ENCODE results near the gene ABCC4. TPM values are rescaled to one million over a fixed set of nuclear protein-coding genes. Genes with fewer than 3 reads are reported as not detected.
"Not testable (repeated sequence)": the region's sequence is repeated elsewhere in the genome, so short reads cannot be mapped to it uniquely, and the experiment has no call there.

ABCC4 gene
- total RNA-seq, 1 experiment from 2014 or later = 12.5 TPM

DNA sequence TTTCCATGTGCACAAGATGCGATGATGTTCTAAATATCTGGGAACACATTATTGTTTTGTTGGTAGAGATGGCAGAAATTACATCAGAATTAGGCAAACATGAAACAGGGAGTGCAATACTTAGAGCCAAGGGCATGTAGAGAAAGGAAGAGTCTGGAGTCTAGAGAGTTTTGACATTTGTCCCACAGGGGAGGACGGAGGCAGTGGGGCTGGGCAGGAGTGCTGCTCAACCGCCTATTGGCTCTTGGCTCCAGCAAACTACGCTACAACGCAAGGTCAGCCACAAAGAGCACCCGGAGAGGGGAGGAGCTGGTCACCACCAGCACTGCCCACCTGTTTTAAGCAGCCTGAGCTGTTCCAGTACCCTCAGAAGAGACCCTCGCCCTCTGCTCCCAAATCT is 108.3 kb downstream of the ABCC4 start:
- CTCF ChIA-PET = interaction anchor here (1.7 to 1.8 kb wide), 2 partner anchors 105 to 187 kb away, joined by 4 to 7 read pairs; no protein-coding TSS in a partner anchor
- no peaks in the 10 kb centered on the region for H3K27me3 Mint-ChIP-seq (ENCODE audit: unreplicated experiment)
- no peak overlapping the region for H3K27ac Mint-ChIP-seq (ENCODE audit: unreplicated experiment)
- H3K4me1 Mint-ChIP-seq (ENCODE audit: low read depth, unreplicated experiment) = no peaks in the 10 kb centered on the region
- DNase-seq = no peak
- H3K36me3 Mint-ChIP-seq (ENCODE audit: insufficient read depth, unreplicated experiment) = no peaks in the 10 kb centered on the region
- intact Hi-C loops (cut with micrococcal nuclease; ENCODE audit: unreplicated experiment) = loop anchor here (10.0 kb wide), 1 partner anchor 82 kb away; no protein-coding TSS in a partner anchor
- no TSS peak for BruUV-seq (replicated peaks)
- no peak overlapping the region for H3K4me3 Mint-ChIP-seq (ENCODE audit: low read depth, unreplicated experiment)
- TF ChIP-seq, protein P1, sequence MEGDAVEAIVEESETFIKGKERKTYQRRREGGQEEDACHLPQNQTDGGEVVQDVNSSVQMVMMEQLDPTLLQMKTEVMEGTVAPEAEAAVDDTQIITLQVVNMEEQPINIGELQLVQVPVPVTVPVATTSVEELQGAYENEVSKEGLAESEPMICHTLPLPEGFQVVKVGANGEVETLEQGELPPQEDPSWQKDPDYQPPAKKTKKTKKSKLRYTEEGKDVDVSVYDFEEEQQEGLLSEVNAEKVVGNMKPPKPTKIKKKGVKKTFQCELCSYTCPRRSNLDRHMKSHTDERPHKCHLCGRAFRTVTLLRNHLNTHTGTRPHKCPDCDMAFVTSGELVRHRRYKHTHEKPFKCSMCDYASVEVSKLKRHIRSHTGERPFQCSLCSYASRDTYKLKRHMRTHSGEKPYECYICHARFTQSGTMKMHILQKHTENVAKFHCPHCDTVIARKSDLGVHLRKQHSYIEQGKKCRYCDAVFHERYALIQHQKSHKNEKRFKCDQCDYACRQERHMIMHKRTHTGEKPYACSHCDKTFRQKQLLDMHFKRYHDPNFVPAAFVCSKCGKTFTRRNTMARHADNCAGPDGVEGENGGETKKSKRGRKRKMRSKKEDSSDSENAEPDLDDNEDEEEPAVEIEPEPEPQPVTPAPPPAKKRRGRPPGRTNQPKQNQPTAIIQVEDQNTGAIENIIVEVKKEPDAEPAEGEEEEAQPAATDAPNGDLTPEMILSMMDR (IDR thresholded peaks at IDR 0.05; ENCODE audit: unreplicated experiment) = no peak
- no peaks in the 10 kb centered on the region for H3K9me3 Mint-ChIP-seq (ENCODE audit: low read depth, unreplicated experiment)

DNA sequence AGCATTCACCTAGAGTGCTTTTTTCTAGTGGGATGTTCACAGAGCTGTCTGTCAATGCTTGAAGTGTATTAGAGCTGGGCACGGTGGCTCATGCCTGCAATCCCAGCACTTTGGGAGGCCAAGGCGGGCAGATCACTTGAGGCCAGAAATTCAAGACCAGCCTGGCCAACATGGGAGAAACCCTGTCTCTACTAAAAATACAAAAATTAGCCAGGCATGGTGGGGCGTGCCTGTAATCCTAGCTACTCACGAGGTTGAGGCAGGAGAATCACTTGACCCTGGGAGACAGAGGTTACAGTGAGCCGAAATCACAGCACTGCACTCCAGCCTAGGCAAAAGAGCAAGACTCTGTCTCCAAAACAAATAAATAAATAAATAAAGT is 108.7 kb downstream of the ABCC4 start:
- intact Hi-C loops (cut with micrococcal nuclease; ENCODE audit: unreplicated experiment) = loop anchor here (10.0 kb wide), 1 partner anchor 82 kb away; no protein-coding TSS in a partner anchor
- H3K27ac Mint-ChIP-seq (ENCODE audit: unreplicated experiment); H3K36me3 Mint-ChIP-seq (ENCODE audit: insufficient read depth, unreplicated experiment); DNase-seq; H3K4me1 Mint-ChIP-seq (ENCODE audit: low read depth, unreplicated experiment); H3K4me3 Mint-ChIP-seq (ENCODE audit: low read depth, unreplicated experiment); H3K27me3 Mint-ChIP-seq (ENCODE audit: unreplicated experiment); H3K9me3 Mint-ChIP-seq (ENCODE audit: low read depth, unreplicated experiment); BruUV-seq (replicated peaks): not testable (repeated sequence)
- CTCF ChIA-PET = interaction anchor here (1.7 to 1.8 kb wide), 2 partner anchors 105 to 188 kb away, joined by 4 to 7 read pairs; no protein-coding TSS in a partner anchor

DNA sequence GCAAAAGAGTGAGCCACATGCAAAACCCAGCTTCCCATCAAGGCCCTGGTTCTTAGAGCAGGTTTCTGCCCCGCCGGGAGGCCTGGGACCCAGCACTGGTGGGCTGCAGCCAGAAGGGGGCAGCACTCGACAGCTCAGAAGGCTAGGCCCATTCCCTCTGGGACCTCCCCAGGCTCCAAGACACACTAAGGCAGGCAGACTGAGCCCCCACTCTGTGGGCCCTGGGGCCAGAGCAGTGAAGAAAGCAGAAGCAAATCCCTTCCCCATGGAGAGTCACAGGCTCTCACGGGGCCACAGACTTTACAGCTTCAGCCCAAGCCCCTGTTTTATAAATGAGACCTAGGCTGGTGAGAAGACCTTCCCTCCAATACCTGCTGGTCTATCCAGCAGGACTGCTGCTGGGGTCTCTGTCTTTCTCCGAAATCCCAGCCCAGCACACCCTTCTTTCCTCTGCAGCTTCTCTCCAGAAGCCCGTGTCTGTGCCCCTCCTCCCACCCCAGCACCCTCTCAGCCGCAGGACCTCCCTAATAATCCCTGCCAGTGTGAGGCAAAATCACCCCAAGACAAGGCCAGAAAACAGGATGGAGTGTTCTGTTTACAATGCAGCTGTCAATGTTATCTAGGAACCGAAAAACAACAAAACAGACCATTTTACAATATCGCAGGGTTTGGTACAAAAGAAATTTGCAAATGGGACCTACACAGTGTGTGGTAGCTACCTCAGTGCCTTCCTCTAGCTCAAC is 109.3 kb downstream of the ABCC4 start:
- Mint-ChIP-seq H3K4me1 (ENCODE audit: low read depth, unreplicated experiment) (no peaks in the 10 kb centered on the region), H3K36me3 (ENCODE audit: insufficient read depth, unreplicated experiment) (no peaks in the 10 kb centered on the region), H3K27me3 (ENCODE audit: unreplicated experiment) (no peaks in the 10 kb centered on the region), H3K9me3 (ENCODE audit: low read depth, unreplicated experiment) (no peaks in the 10 kb centered on the region), H3K4me3 (ENCODE audit: low read depth, unreplicated experiment) (no peak overlapping the region), H3K27ac (ENCODE audit: unreplicated experiment) (no peak overlapping the region)
- intact Hi-C loops (cut with micrococcal nuclease; ENCODE audit: unreplicated experiment) = loop anchor here (10.0 kb wide), 1 partner anchor 83 kb away; no protein-coding TSS in a partner anchor
- BruUV-seq (replicated peaks) = no TSS peak
- peak; percentile 67 for DNase-seq
- CTCF ChIA-PET = interaction anchor here (0.6 to 1.8 kb wide), 3 partner anchors 75 to 188 kb away, joined by 4 to 7 read pairs (median 5); no protein-coding TSS in a partner anchor
- TF ChIP-seq, protein P1 (IDR thresholded peaks at IDR 0.05; ENCODE audit: unreplicated experiment) = peak; percentile 37

DNA sequence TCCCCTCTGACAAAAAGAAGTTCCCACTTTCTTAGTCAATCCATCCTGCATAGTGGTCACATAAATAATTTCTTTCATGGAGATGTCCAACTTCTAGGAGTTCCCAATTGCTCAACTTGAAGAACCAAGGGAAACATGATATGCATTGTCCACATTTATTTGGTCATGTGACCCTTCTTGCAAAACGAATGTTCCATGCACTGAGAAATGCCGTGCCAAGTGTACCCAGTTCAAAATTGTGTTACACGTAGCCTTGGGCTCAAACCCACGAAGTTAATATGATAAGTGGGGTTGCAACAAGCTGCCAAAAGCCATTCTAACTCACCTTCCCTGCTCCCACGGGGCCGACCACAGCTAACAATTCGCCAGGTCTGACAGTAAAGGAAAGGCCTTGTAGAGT is 113.1 kb downstream of the ABCC4 start:
- DNase-seq = no peak
- BruUV-seq (replicated peaks) = no TSS peak
- no peaks in the 10 kb centered on the region for H3K4me1 Mint-ChIP-seq (ENCODE audit: low read depth, unreplicated experiment)
- no peak overlapping the region for H3K4me3 Mint-ChIP-seq (ENCODE audit: low read depth, unreplicated experiment)
- intact Hi-C loops (cut with micrococcal nuclease; ENCODE audit: unreplicated experiment) = loop anchor here (2.0 kb wide), 1 partner anchor 291 kb away; no protein-coding TSS in a partner anchor
- no peaks in the 10 kb centered on the region for H3K36me3 Mint-ChIP-seq (ENCODE audit: insufficient read depth, unreplicated experiment)
- TF ChIP-seq, protein P1 (IDR thresholded peaks at IDR 0.05; ENCODE audit: unreplicated experiment) = no peak
- no peak overlapping the region for H3K27ac Mint-ChIP-seq (ENCODE audit: unreplicated experiment)
- no peaks in the 10 kb centered on the region for H3K9me3 Mint-ChIP-seq (ENCODE audit: low read depth, unreplicated experiment)
- CTCF ChIA-PET = no interaction called here
- no peaks in the 10 kb centered on the region for H3K27me3 Mint-ChIP-seq (ENCODE audit: unreplicated experiment)

DNA sequence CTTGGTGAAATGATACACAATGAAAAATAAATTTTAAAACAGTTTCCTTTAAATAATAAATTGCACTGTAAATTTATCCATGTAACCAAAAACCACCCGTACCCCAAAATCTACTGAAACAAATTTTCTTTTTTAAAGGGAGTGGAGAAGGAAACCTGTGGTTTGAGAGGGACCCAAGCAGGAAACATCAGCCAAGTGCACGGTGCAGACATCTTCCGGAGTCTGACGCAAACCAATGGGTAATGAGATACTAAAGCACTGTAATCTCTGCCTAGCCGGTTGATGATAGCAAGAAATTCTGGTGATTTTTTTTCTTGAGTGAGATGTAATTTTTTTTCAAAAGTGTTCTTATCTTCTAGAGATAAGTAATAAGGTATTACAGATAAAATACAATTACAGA is 115.4 kb downstream of the ABCC4 start:
- CTCF ChIA-PET = no interaction called here
- TF ChIP-seq, protein P1 (IDR thresholded peaks at IDR 0.05; ENCODE audit: unreplicated experiment) = no peak
- no peak overlapping the region for H3K4me3 Mint-ChIP-seq (ENCODE audit: low read depth, unreplicated experiment)
- no TSS peak for BruUV-seq (replicated peaks)
- H3K4me1 Mint-ChIP-seq (ENCODE audit: low read depth, unreplicated experiment) = no peaks in the 10 kb centered on the region
- intact Hi-C loops (cut with micrococcal nuclease; ENCODE audit: unreplicated experiment) = no loop called here
- H3K9me3 Mint-ChIP-seq (ENCODE audit: low read depth, unreplicated experiment) = no peaks in the 10 kb centered on the region
- no peaks in the 10 kb centered on the region for H3K27me3 Mint-ChIP-seq (ENCODE audit: unreplicated experiment)
- H3K36me3 Mint-ChIP-seq (ENCODE audit: insufficient read depth, unreplicated experiment) = no peaks in the 10 kb centered on the region
- no peak overlapping the region for H3K27ac Mint-ChIP-seq (ENCODE audit: unreplicated experiment)
- DNase-seq = no peak
